NCI-H446 (cell line): Measurements from ENCODE around the gene TLE2.

ENCODE experiments used
- DNase-seq, 2 experiments: peaks; one replicate each; lab custom pipeline; 2025; lab: John Stamatoyannopoulos, UW

TLE2 gene

DNA sequence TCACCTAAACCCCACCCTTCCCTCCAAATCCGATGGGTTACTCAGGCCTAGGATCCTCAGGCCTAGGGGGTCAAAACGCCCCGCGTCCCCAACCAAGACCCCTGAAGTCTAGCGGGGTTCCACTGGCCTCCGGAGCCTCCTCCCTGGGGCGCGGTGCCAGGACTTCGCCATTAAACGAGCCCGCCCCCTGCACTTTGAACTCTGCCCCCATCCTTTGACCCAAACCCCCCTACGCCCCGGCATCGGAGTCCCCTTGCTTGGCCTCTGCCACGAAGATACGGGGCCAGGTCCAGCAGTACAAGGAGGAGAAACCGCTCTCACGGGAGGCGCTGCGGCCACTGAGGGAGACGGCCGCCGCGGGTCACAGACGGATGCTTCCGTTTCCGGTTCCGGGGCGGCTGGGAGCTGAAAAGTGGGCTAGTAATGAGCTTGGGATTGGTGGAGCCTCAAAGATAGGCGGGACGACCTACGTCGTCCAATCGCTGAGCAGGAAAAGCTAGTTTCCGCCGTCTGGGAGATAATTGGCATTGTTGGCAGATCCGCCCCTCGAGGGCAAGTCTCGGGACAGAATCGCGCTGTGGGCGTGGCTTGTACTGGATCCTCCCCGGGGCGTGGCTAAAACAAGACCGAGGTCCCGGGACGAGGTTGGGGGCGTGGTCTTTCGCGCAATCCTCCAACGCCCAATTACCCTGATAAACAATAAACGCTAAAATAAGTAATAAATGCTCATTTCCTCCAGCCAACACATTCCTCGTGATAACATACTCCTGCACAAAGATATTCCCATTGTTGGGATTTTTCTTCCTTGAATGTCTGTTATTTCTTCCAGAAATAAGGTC lies 78.6 kb downstream of the TLE2 start:
- peak; percentile 99 to 100 for DNase-seq

DNA sequence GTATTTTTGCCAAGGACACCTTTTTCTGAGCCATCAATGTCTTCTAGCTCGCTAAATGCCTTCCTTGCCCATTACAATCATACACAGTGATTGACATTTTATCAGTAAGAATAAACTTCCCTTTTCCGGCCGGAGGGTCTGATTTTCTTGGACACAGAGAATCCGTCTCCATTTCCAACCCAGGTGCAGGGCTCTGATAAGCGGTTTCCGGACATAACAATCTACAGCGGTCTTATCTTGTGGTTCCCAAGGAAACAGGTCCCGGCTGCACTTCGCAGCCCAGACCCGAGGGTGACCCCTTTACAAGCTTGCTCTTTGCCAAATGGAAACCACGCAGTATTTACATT lies 79.2 kb downstream of the TLE2 start:
- no peak for DNase-seq
